GM12874 (cell line): ENCODE data around the gene VPS37B.

ENCODE experiments used
- CTCF ChIP-seq: IDR thresholded peaks from 2 replicates; pipeline ENCODE4 v1.5.1; 2011; ENCODE audit warnings: low read depth, mild to moderate bottlenecking, control low read depth, low read length, moderate library complexity; ENCODE audit not compliant: insufficient read depth

VPS37B gene

GRCh38 chr12:122884091-122884826 is 11.7 kb downstream of the VPS37B start:
- no peak for TF ChIP-seq CTCF

- no peak for TF ChIP-seq CTCF
These were observed 12.9 kb downstream of the VPS37B start for GRCh38 chr12:122882908-122883558.

GRCh38 chr12:122880668-122881067 is 15.3 kb downstream of the VPS37B start:
- TF ChIP-seq CTCF: peak; percentile 68

GRCh38 chr12:122880155-122880667 is 15.7 kb downstream of the VPS37B start:
- TF ChIP-seq CTCF: no peak

GRCh38 chr12:122878780-122879612 is 16.9 kb downstream of the VPS37B start:
- no peak for TF ChIP-seq CTCF

- no peak for TF ChIP-seq CTCF
These were observed 19.2 kb downstream of the VPS37B start for GRCh38 chr12:122876731-122877130.
